ENCODE results near the gene SUGP2. TPM values are rescaled to one million over a fixed set of nuclear protein-coding genes. Genes with fewer than 3 reads are reported as not detected.

The SUGP2 gene
- total RNA-seq, 1 experiment from 2014 or later, result 112 TPM

DNA sequence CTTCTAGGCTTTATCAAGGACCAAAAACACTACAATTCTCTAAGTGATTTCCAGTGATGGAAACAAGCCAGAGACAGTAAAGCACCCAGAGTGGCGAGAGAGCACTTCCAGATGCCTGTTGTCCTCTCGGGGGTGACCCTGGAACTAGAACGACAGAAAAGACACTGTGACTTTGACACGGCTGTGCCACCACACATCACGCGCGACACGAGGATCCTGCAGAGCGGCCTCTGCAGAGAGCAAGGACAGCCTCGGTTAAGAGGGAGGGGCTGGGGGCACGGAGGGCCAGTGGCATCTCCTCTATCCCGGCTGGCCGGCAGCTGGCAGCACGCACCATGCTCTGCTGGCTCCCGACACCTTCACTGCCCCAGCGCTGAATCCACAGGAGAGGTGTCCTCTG, 42.3 kb downstream of the SUGP2 start:
- ChIA-PET POLR2A (no interaction called here), CTCF (no interaction called here)
- ATAC-seq, result no peak
- no peak overlapping the region for H3K4me3 ChIP-seq (ENCODE audit: low read depth in 2 of 2, low read length in 2 of 2)
- no peak for TF ChIP-seq REST (IDR thresholded peaks at IDR 0.05; ENCODE audit: insufficient read depth in 1 of 2, low read depth in 2 of 2, low read length in 1 of 2)
- no peak for TF ChIP-seq POLR2AphosphoS5 (IDR thresholded peaks at IDR 0.05; ENCODE audit: low read depth, low read length)
- no peak for TF ChIP-seq SIN3A (IDR thresholded peaks at IDR 0.05; ENCODE audit: borderline replicate concordance, insufficient read depth, low read depth, low read length)
- TF ChIP-seq TCF7L2 (IDR thresholded peaks at IDR 0.05; ENCODE audit: low read depth, low read length), result no peak
- TF ChIP-seq, protein P1, sequence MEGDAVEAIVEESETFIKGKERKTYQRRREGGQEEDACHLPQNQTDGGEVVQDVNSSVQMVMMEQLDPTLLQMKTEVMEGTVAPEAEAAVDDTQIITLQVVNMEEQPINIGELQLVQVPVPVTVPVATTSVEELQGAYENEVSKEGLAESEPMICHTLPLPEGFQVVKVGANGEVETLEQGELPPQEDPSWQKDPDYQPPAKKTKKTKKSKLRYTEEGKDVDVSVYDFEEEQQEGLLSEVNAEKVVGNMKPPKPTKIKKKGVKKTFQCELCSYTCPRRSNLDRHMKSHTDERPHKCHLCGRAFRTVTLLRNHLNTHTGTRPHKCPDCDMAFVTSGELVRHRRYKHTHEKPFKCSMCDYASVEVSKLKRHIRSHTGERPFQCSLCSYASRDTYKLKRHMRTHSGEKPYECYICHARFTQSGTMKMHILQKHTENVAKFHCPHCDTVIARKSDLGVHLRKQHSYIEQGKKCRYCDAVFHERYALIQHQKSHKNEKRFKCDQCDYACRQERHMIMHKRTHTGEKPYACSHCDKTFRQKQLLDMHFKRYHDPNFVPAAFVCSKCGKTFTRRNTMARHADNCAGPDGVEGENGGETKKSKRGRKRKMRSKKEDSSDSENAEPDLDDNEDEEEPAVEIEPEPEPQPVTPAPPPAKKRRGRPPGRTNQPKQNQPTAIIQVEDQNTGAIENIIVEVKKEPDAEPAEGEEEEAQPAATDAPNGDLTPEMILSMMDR (IDR thresholded peaks at IDR 0.05), result no peak
- no peaks in the 10 kb centered on the region for H3K9me3 ChIP-seq (ENCODE audit: control insufficient read depth, insufficient read depth, low read depth, low read length)
- no TSS peak for BruUV-seq (replicated peaks)
- no peak for DNase-seq (ENCODE audit: low read depth, low spot score)
- H3K4me1 ChIP-seq (ENCODE audit: control insufficient read depth, insufficient read depth, low read length), result no peaks in the 10 kb centered on the region; the same call in 1 of the 2 replicates
- in situ Hi-C loops (cut with HindIII; ENCODE audit: low pct_unique_long_range_greater_than_20kb, low sequenced_read_pairs), result no loop called here
- no peaks in the 10 kb centered on the region; the same call in none of the 2 replicates for H3K36me3 ChIP-seq (ENCODE audit: control insufficient read depth, insufficient read depth, low read length)
- H3K27ac ChIP-seq (ENCODE audit: low read length), result no peak overlapping the region
- H3K27me3 ChIP-seq (ENCODE audit: control insufficient read depth, insufficient read depth, low read length), result no peaks in the 10 kb centered on the region
- intact Hi-C loops (cut with micrococcal nuclease; ENCODE audit: unreplicated experiment), result no loop called here

- Histone ChIP-seq H3K4me1 (ENCODE audit: control insufficient read depth, insufficient read depth, low read length) (no peaks in the 10 kb centered on the region; the same call in 1 of the 2 replicates), H3K27me3 (ENCODE audit: control insufficient read depth, insufficient read depth, low read length) (no peaks in the 10 kb centered on the region), H3K27ac (ENCODE audit: low read length) (no peak overlapping the region), H3K4me3 (ENCODE audit: low read depth in 2 of 2, low read length in 2 of 2) (no peak overlapping the region), H3K36me3 (ENCODE audit: control insufficient read depth, insufficient read depth, low read length) (no peaks in the 10 kb centered on the region; the same call in 1 of the 2 replicates), H3K9me3 (ENCODE audit: control insufficient read depth, insufficient read depth, low read depth, low read length) (no peaks in the 10 kb centered on the region)
- BruUV-seq (replicated peaks), result no TSS peak
- intact Hi-C loops (cut with micrococcal nuclease; ENCODE audit: unreplicated experiment), result no loop called here
- in situ Hi-C loops (cut with HindIII; ENCODE audit: low pct_unique_long_range_greater_than_20kb, low sequenced_read_pairs), result no loop called here
- ChIA-PET CTCF (no interaction called here), POLR2A (interaction anchor here (0.5 kb wide), 2 partner anchors 14 to 16 kb away, joined by 4 to 8 read pairs; no protein-coding TSS in a partner anchor)
- TF ChIP-seq SIN3A (IDR thresholded peaks at IDR 0.05; ENCODE audit: borderline replicate concordance, insufficient read depth, low read depth, low read length), result no peak
- TF ChIP-seq POLR2AphosphoS5 (IDR thresholded peaks at IDR 0.05; ENCODE audit: low read depth, low read length), result no peak; the same call in 1 of the 2 replicates
- TF ChIP-seq REST (IDR thresholded peaks at IDR 0.05; ENCODE audit: insufficient read depth in 1 of 2, low read depth in 2 of 2, low read length in 1 of 2), result no peak
- ATAC-seq (peak; percentile 33), DNase-seq (ENCODE audit: low read depth, low spot score) (no peak)
These were observed 43.1 kb downstream of the SUGP2 start for GRCh38 chr19:18990128-18990708.
